Measurements from ENCODE around the gene SLC1A5. TPM values are rescaled to one million over a fixed set of nuclear protein-coding genes. Genes with fewer than 3 reads are reported as not detected.

Gene SLC1A5
- polyA plus RNA-seq, 2 of the 4 experiments (the other 2 are of a cell fraction): 184 to 302 TPM

GRCh38 chr19:46788262-46788967, at the start of gene SLC1A5 (continued):
- TF ChIP-seq, protein P1, sequence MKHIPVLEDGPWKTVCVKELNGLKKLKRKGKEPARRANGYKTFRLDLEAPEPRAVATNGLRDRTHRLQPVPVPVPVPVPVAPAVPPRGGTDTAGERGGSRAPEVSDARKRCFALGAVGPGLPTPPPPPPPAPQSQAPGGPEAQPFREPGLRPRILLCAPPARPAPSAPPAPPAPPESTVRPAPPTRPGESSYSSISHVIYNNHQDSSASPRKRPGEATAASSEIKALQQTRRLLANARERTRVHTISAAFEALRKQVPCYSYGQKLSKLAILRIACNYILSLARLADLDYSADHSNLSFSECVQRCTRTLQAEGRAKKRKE (CRISPR knock-in tag; IDR thresholded peaks at IDR 0.05; ENCODE audit: low read depth): 0 out of 2 replicates have a peak, but pooled peaks have one; percentile 52
- 0 out of 5 replicates have a peak, but pooled peaks of 1 of the 2 experiments have one; percentile 13 for TF ChIP-seq EP300 (IDR thresholded peaks at IDR 0.05)
- no peak for TF ChIP-seq RCOR1 (IDR thresholded peaks at IDR 0.05; ENCODE audit: low read depth, low read length)
- no peak for TF ChIP-seq CBX2 (IDR thresholded peaks at IDR 0.05; ENCODE audit: borderline replicate concordance, low read depth)
- no peak for TF ChIP-seq HOXA7 (CRISPR knock-in tag; IDR thresholded peaks at IDR 0.05)
- no peak for TF ChIP-seq SREBF2 (IDR thresholded peaks at IDR 0.05)
- TF ChIP-seq, protein P2, sequence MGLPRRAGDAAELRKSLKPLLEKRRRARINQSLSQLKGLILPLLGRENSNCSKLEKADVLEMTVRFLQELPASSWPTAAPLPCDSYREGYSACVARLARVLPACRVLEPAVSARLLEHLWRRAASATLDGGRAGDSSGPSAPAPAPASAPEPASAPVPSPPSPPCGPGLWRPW (IDR thresholded peaks at IDR 0.05): no peak
- TF ChIP-seq, protein P3, sequence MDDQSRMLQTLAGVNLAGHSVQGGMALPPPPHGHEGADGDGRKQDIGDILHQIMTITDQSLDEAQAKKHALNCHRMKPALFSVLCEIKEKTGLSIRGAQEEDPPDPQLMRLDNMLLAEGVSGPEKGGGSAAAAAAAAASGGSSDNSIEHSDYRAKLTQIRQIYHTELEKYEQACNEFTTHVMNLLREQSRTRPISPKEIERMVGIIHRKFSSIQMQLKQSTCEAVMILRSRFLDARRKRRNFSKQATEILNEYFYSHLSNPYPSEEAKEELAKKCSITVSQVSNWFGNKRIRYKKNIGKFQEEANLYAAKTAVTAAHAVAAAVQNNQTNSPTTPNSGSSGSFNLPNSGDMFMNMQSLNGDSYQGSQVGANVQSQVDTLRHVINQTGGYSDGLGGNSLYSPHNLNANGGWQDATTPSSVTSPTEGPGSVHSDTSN (IDR thresholded peaks at IDR 0.05): peak; percentile 82
- peak; percentile 99 to 100 for TF ChIP-seq JUN (IDR thresholded peaks at IDR 0.05)
- TF ChIP-seq NPAS2 (CRISPR knock-in tag; IDR thresholded peaks at IDR 0.05; ENCODE audit: borderline replicate concordance): no peak
- TF ChIP-seq CHD4 (IDR thresholded peaks at IDR 0.05; ENCODE audit: borderline replicate concordance): no peak
- no peak for TF ChIP-seq EHMT2 (IDR thresholded peaks at IDR 0.05; ENCODE audit: low read depth)
- TF ChIP-seq MYC (IDR thresholded peaks at IDR 0.05; ENCODE audit: borderline replicate concordance, low read length): peak; percentile 98
- TF ChIP-seq ZFP36 (IDR thresholded peaks at IDR 0.05; ENCODE audit: borderline replicate concordance, partially characterized antibody): no peak
- TF ChIP-seq CEBPB (IDR thresholded peaks at IDR 0.05): no peak
- TF ChIP-seq RAD21 (conservative IDR thresholded peaks at IDR 0.05 in 1 of 2, IDR thresholded peaks at IDR 0.05 in 1 of 2): peak; percentile 20 to 28; a peak in 3 of 5 replicates
- peak; percentile 100 for TF ChIP-seq BCL3 (IDR thresholded peaks at IDR 0.05)
- TF ChIP-seq, protein P4, sequence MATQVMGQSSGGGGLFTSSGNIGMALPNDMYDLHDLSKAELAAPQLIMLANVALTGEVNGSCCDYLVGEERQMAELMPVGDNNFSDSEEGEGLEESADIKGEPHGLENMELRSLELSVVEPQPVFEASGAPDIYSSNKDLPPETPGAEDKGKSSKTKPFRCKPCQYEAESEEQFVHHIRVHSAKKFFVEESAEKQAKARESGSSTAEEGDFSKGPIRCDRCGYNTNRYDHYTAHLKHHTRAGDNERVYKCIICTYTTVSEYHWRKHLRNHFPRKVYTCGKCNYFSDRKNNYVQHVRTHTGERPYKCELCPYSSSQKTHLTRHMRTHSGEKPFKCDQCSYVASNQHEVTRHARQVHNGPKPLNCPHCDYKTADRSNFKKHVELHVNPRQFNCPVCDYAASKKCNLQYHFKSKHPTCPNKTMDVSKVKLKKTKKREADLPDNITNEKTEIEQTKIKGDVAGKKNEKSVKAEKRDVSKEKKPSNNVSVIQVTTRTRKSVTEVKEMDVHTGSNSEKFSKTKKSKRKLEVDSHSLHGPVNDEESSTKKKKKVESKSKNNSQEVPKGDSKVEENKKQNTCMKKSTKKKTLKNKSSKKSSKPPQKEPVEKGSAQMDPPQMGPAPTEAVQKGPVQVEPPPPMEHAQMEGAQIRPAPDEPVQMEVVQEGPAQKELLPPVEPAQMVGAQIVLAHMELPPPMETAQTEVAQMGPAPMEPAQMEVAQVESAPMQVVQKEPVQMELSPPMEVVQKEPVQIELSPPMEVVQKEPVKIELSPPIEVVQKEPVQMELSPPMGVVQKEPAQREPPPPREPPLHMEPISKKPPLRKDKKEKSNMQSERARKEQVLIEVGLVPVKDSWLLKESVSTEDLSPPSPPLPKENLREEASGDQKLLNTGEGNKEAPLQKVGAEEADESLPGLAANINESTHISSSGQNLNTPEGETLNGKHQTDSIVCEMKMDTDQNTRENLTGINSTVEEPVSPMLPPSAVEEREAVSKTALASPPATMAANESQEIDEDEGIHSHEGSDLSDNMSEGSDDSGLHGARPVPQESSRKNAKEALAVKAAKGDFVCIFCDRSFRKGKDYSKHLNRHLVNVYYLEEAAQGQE (IDR thresholded peaks at IDR 0.05): no peak; the same call in 1 of the 2 replicates
- no peak for TF ChIP-seq ZSCAN20 (CRISPR knock-in tag; IDR thresholded peaks at IDR 0.05)
- TF ChIP-seq, protein P5, sequence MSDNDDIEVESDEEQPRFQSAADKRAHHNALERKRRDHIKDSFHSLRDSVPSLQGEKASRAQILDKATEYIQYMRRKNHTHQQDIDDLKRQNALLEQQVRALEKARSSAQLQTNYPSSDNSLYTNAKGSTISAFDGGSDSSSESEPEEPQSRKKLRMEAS (IDR thresholded peaks at IDR 0.05): peak; percentile 99
- no peak for TF ChIP-seq BHLHE40 (IDR thresholded peaks at IDR 0.05; ENCODE audit: low read depth, low read length)
- no peak for TF ChIP-seq NR3C1 (IDR thresholded peaks at IDR 0.05)

All from A549 (cell line).